ENCODE results near the gene RAB3IP. TPM values are rescaled to one million over a fixed set of nuclear protein-coding genes. Genes with fewer than 3 reads are reported as not detected.

The RAB3IP gene
- total and polyA plus RNA-seq, 10 of the 15 experiments (the other 5 are each of a cell fraction or from before 2014, with no cell fraction given), result 18.8 to 53.6 (median 28.7) TPM

DNA sequence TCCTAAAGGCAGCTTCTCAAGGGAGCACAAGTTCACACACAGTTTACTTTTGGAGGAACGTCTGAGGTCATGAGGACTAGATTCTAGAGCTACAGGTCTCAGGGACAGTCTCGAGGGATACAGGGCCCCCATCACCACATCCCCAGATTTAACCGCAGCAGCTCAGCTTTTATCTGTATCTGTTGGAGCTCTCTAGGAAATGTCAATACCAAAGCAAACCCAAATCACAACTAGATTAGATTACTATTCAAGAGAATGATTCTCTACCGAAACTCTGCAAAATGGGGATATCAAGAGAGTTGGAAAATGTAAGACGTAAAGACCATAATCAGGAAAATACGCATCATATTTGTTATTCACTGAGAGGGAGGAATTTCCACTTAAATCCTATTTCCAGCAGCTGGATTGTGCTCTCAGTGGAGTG, 82.4 kb downstream of the RAB3IP start:
- 90% methylated on average over 6 of the region's 6 CpGs for WGBS (ENCODE audit: insufficient coverage, insufficient replicate concordance, low lambda C conversion rate, missing lambda C conversion rate)
- Histone ChIP-seq H3K4me3 (no peak overlapping the region), H3K9ac (ENCODE audit: control insufficient read depth, insufficient read depth, low read length) (no peak overlapping the region), H3K4me1 (ENCODE audit: control insufficient read depth, insufficient read depth, low read length) (peaks cover 4% of the 10 kb centered on the region; the same call in 1 of the 2 replicates), H3K27ac (ENCODE audit: control insufficient read depth, insufficient read depth) (no peak overlapping the region), H3K9me3 (replicated peaks; ENCODE audit: control insufficient read depth, insufficient read depth, low read length) (no peaks in the 10 kb centered on the region), H3K79me2 (ENCODE audit: control insufficient read depth, insufficient read depth, low read length) (no peaks in the 10 kb centered on the region), H3K4me2 (ENCODE audit: control insufficient read depth, insufficient read depth) (no peak overlapping the region), H3K36me3 (ENCODE audit: control insufficient read depth in 2 of 2, insufficient read depth in 2 of 2, low read length in 1 of 2) (0 out of 4 replicates have a peak, but pooled peaks cover 0 to 3% of the 10 kb centered on the region in 2 experiments), H3K27me3 (replicated peaks in 1 of 2; ENCODE audit: control insufficient read depth in 2 of 2, insufficient read depth in 2 of 2, low read length in 1 of 2) (no peaks in the 10 kb centered on the region), H4K20me1 (ENCODE audit: control insufficient read depth, insufficient read depth) (no peaks in the 10 kb centered on the region), H2AFZ (ENCODE audit: control insufficient read depth, low read depth, low read length) (no peak overlapping the region)
- ChIA-PET RAD21 (ENCODE audit: unreplicated experiment) (no interaction called here), CTCF (no interaction called here), POLR2A (no interaction called here), SMC1A (ENCODE audit: uncharacterized antibody, unreplicated experiment) (no interaction called here)
- in situ Hi-C loops (cut with MboI) (no loop called here), intact Hi-C loops (cut with micrococcal nuclease; ENCODE audit: unreplicated experiment) (no loop called here)
- no peak for DNase-seq (ENCODE audit: low read depth, low spot score)
- ATAC-seq, result no peak
- no TSS peak for BruUV-seq (replicated peaks)
- FAIRE-seq, result no peak
- no peak for TF ChIP-seq CBX3 (IDR thresholded peaks at IDR 0.05; ENCODE audit: borderline replicate concordance, low read depth)
- TF ChIP-seq, protein P1, sequence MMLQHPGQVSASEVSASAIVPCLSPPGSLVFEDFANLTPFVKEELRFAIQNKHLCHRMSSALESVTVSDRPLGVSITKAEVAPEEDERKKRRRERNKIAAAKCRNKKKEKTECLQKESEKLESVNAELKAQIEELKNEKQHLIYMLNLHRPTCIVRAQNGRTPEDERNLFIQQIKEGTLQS (IDR thresholded peaks at IDR 0.05; ENCODE audit: borderline replicate concordance, extremely low read depth, low read depth, low read length), result no peak
- no peak for TF ChIP-seq NFYA (IDR thresholded peaks at IDR 0.05; ENCODE audit: borderline replicate concordance, low read depth, low read length)
- no peak for TF ChIP-seq CEBPB (IDR thresholded peaks at IDR 0.05; ENCODE audit: borderline replicate concordance in 1 of 2, low read depth in 2 of 2, low read length in 2 of 2)
- no peak for TF ChIP-seq RAD21 (IDR thresholded peaks at IDR 0.05; ENCODE audit: insufficient read depth, low read depth, low read length)
- TF ChIP-seq SMC3 (IDR thresholded peaks at IDR 0.05; ENCODE audit: borderline replicate concordance, low read length), result no peak
- no peak for TF ChIP-seq SUZ12 (IDR thresholded peaks at IDR 0.05; ENCODE audit: unreplicated experiment)
- no peak for TF ChIP-seq POLR2AphosphoS5 (IDR thresholded peaks at IDR 0.05; ENCODE audit: low read length)
- TF ChIP-seq, protein P2, sequence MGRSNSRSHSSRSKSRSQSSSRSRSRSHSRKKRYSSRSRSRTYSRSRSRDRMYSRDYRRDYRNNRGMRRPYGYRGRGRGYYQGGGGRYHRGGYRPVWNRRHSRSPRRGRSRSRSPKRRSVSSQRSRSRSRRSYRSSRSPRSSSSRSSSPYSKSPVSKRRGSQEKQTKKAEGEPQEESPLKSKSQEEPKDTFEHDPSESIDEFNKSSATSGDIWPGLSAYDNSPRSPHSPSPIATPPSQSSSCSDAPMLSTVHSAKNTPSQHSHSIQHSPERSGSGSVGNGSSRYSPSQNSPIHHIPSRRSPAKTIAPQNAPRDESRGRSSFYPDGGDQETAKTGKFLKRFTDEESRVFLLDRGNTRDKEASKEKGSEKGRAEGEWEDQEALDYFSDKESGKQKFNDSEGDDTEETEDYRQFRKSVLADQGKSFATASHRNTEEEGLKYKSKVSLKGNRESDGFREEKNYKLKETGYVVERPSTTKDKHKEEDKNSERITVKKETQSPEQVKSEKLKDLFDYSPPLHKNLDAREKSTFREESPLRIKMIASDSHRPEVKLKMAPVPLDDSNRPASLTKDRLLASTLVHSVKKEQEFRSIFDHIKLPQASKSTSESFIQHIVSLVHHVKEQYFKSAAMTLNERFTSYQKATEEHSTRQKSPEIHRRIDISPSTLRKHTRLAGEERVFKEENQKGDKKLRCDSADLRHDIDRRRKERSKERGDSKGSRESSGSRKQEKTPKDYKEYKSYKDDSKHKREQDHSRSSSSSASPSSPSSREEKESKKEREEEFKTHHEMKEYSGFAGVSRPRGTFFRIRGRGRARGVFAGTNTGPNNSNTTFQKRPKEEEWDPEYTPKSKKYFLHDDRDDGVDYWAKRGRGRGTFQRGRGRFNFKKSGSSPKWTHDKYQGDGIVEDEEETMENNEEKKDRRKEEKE (IDR thresholded peaks at IDR 0.05), result no peak
- TF ChIP-seq RBBP5 (conservative IDR thresholded peaks at IDR 0.05), result no peak
- no peak for TF ChIP-seq ASH2L (IDR thresholded peaks at IDR 0.05; ENCODE audit: borderline replicate concordance, low read depth)
- TF ChIP-seq GATAD2B (conservative IDR thresholded peaks at IDR 0.05; ENCODE audit: low read depth), result no peak
- no peak for TF ChIP-seq TARDBP (IDR thresholded peaks at IDR 0.05; ENCODE audit: borderline replicate concordance)
- TF ChIP-seq, protein P3, sequence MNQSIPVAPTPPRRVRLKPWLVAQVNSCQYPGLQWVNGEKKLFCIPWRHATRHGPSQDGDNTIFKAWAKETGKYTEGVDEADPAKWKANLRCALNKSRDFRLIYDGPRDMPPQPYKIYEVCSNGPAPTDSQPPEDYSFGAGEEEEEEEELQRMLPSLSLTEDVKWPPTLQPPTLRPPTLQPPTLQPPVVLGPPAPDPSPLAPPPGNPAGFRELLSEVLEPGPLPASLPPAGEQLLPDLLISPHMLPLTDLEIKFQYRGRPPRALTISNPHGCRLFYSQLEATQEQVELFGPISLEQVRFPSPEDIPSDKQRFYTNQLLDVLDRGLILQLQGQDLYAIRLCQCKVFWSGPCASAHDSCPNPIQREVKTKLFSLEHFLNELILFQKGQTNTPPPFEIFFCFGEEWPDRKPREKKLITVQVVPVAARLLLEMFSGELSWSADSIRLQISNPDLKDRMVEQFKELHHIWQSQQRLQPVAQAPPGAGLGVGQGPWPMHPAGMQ (IDR thresholded peaks at IDR 0.05; ENCODE audit: borderline replicate concordance), result no peak
- TF ChIP-seq EED (IDR thresholded peaks at IDR 0.05; ENCODE audit: low read depth), result no peak
- no peak for TF ChIP-seq BRCA1 (IDR thresholded peaks at IDR 0.05; ENCODE audit: low read depth, low read length)
- TF ChIP-seq BMI1 (IDR thresholded peaks at IDR 0.05; ENCODE audit: borderline replicate concordance), result no peak
- TF ChIP-seq, protein P4, sequence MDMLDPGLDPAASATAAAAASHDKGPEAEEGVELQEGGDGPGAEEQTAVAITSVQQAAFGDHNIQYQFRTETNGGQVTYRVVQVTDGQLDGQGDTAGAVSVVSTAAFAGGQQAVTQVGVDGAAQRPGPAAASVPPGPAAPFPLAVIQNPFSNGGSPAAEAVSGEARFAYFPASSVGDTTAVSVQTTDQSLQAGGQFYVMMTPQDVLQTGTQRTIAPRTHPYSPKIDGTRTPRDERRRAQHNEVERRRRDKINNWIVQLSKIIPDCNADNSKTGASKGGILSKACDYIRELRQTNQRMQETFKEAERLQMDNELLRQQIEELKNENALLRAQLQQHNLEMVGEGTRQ (IDR thresholded peaks at IDR 0.05; ENCODE audit: borderline replicate concordance, low read depth, low read length), result no peak
